ENCODE data around the gene SPATA32. TPM values are rescaled to one million over a fixed set of nuclear protein-coding genes. Genes with fewer than 3 reads are reported as not detected.

Gene SPATA32
- total RNA-seq, 1 experiment from 2014 or later, result 0.85 TPM

DNA sequence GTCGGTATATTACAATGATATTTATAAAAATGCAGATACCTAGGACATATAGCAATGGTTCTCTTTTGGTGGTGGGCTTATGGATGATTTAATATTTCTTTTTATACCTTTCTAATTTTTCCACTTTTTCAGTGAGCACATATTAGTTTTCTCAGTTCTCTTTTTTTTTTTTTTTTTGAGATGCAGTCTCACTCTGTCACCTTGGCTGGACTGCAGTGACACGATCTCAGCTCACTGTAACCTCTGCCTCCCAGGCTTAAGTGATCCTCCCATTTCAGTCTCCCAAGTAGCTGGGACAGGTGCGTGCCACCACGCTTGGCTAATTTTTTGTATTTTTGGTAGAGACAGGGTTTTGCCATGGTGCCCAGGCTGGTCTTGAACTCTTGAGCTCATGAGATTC, 39.8 kb upstream of the SPATA32 start:
- H3K4me3 Mint-ChIP-seq (ENCODE audit: low read depth, unreplicated experiment), result no peak overlapping the region
- peaks cover 43% of the 10 kb centered on the region for H3K36me3 Mint-ChIP-seq (ENCODE audit: insufficient read depth, unreplicated experiment)
- CTCF ChIA-PET, result interaction anchor here (0.6 to 0.7 kb wide), 2 partner anchors 24 to 65 kb away, joined by 3 read pairs; no protein-coding TSS in a partner anchor
- TF ChIP-seq, protein P1, sequence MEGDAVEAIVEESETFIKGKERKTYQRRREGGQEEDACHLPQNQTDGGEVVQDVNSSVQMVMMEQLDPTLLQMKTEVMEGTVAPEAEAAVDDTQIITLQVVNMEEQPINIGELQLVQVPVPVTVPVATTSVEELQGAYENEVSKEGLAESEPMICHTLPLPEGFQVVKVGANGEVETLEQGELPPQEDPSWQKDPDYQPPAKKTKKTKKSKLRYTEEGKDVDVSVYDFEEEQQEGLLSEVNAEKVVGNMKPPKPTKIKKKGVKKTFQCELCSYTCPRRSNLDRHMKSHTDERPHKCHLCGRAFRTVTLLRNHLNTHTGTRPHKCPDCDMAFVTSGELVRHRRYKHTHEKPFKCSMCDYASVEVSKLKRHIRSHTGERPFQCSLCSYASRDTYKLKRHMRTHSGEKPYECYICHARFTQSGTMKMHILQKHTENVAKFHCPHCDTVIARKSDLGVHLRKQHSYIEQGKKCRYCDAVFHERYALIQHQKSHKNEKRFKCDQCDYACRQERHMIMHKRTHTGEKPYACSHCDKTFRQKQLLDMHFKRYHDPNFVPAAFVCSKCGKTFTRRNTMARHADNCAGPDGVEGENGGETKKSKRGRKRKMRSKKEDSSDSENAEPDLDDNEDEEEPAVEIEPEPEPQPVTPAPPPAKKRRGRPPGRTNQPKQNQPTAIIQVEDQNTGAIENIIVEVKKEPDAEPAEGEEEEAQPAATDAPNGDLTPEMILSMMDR (IDR thresholded peaks at IDR 0.05; ENCODE audit: unreplicated experiment), result no peak
- no TSS peak for BruUV-seq (replicated peaks)
- H3K27ac Mint-ChIP-seq (ENCODE audit: unreplicated experiment), result no peak overlapping the region
- H3K9me3 Mint-ChIP-seq (ENCODE audit: low read depth, unreplicated experiment), result no peaks in the 10 kb centered on the region
- H3K4me1 Mint-ChIP-seq (ENCODE audit: low read depth, unreplicated experiment), result peaks cover 66% of the 10 kb centered on the region
- no peak for DNase-seq
- intact Hi-C loops (cut with micrococcal nuclease; ENCODE audit: unreplicated experiment), result no loop called here
- H3K27me3 Mint-ChIP-seq (ENCODE audit: unreplicated experiment), result no peaks in the 10 kb centered on the region

DNA sequence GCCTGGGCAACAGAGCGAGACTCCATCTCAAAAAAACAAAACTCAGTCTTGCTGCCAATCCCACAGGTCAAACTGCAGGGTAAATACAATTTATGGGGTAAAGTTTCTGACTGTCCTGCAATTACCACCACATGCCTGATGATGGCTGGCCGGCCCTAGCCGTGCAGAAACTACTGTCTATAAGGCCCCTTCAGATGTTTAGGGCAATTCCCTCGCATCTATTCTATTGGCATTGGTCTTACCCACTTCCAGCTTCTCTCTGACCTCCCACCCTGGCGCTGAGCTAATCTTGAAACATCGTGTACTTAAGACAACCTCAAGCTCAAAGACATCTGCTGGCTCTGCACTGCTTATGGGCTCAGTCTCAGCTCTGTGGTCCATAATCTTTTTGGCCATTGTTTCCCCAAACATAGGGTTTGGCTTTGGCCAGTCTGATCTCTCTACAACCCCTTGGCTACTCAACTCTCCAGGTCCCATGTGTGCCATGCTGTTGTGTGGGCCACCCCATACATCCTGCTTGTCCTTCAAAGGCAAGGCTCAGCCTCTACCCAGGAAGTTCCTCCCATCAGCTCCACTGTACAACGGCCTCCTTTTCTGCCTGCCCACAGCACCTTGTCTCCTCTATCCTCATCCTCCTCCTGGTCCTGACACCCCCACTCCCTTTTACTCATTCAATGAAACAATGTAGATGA, 38.3 kb upstream of the SPATA32 start:
- intact Hi-C loops (cut with micrococcal nuclease; ENCODE audit: unreplicated experiment), result no loop called here
- no peak overlapping the region for H3K4me3 Mint-ChIP-seq (ENCODE audit: low read depth, unreplicated experiment)
- peaks cover 41% of the 10 kb centered on the region for H3K36me3 Mint-ChIP-seq (ENCODE audit: insufficient read depth, unreplicated experiment)
- BruUV-seq (replicated peaks), result no TSS peak
- CTCF ChIA-PET, result no interaction called here
- no peaks in the 10 kb centered on the region for H3K27me3 Mint-ChIP-seq (ENCODE audit: unreplicated experiment)
- no peak for DNase-seq
- peaks cover 69% of the 10 kb centered on the region for H3K4me1 Mint-ChIP-seq (ENCODE audit: low read depth, unreplicated experiment)
- H3K9me3 Mint-ChIP-seq (ENCODE audit: low read depth, unreplicated experiment), result no peaks in the 10 kb centered on the region
- TF ChIP-seq, protein P1 (IDR thresholded peaks at IDR 0.05; ENCODE audit: unreplicated experiment), result no peak
- no peak overlapping the region for H3K27ac Mint-ChIP-seq (ENCODE audit: unreplicated experiment)

DNA sequence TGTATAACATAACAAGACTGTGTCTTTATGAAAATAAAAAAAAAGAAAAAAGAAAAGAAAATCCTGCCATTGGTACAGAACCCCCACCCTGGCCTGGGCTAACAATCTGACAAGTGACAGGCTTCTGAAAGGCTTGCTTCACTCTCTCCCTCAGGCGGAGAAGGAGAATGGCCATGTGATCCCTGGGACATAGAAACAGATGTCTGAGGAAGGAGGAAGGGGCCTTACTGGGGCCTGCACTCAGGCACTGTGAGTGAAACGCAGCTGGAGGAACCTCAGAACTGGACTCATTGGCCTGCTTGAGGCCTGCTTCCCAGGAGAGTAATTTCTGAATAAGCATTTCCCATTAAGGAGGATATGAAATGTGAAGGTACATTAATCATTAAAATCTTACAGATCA, 37.5 kb upstream of the SPATA32 start:
- Mint-ChIP-seq H3K27ac (ENCODE audit: unreplicated experiment) (no peak overlapping the region), H3K4me3 (ENCODE audit: low read depth, unreplicated experiment) (no peak overlapping the region), H3K4me1 (ENCODE audit: low read depth, unreplicated experiment) (peaks cover 72% of the 10 kb centered on the region), H3K9me3 (ENCODE audit: low read depth, unreplicated experiment) (no peaks in the 10 kb centered on the region), H3K36me3 (ENCODE audit: insufficient read depth, unreplicated experiment) (peaks cover 35% of the 10 kb centered on the region), H3K27me3 (ENCODE audit: unreplicated experiment) (no peaks in the 10 kb centered on the region)
- intact Hi-C loops (cut with micrococcal nuclease; ENCODE audit: unreplicated experiment), result no loop called here
- DNase-seq, result no peak
- BruUV-seq (replicated peaks), result no TSS peak
- CTCF ChIA-PET, result interaction anchor here (0.6 to 1.0 kb wide), 3 partner anchors 22 to 675 kb away, joined by 3 to 4 read pairs (median 3); no protein-coding TSS in a partner anchor
- TF ChIP-seq, protein P1 (IDR thresholded peaks at IDR 0.05; ENCODE audit: unreplicated experiment), result no peak

DNA sequence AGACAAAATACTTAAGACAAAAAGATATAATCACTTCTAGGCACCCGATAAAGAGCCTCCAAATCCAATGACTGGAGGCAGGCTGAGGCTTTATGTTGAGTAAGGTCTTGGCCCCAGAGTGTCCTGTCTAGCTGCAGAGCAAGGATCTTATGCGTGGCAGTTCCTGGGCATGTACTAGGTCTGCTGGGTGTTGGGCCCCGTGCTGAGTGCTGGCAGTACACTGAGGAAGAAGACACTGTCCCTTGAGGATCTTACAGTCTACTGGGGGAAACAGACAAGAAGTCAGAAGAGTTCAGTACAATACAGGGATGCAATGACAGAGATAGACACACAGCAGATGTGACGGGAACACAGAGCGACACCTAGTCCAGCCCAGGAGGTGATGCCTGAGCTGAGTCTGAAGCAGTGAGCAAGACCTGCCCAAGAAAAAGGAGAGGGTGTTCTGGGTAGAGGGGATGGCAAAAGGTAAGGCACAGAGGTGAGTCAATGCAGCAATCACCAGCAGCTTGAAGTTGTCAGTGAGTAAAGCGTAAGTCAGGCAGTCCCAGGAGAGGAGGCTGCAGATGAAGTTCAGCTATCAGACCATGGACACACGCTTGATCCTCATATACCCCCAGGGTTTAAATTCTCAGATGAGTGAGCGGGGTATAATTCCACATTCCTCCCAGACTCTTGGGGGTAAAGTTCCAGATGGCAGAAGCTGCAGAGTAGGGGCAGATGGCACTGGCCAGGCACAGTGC, 36.8 kb upstream of the SPATA32 start:
- Mint-ChIP-seq H3K4me3 (ENCODE audit: low read depth, unreplicated experiment) (no peak overlapping the region), H3K27me3 (ENCODE audit: unreplicated experiment) (no peaks in the 10 kb centered on the region), H3K27ac (ENCODE audit: unreplicated experiment) (peak overlapping the region; percentile 14), H3K9me3 (ENCODE audit: low read depth, unreplicated experiment) (no peaks in the 10 kb centered on the region), H3K4me1 (ENCODE audit: low read depth, unreplicated experiment) (peaks cover 75% of the 10 kb centered on the region), H3K36me3 (ENCODE audit: insufficient read depth, unreplicated experiment) (peaks cover 36% of the 10 kb centered on the region)
- TF ChIP-seq, protein P1 (IDR thresholded peaks at IDR 0.05; ENCODE audit: unreplicated experiment), result no peak
- CTCF ChIA-PET, result interaction anchor here (0.6 to 1.0 kb wide), 3 partner anchors 22 to 674 kb away, joined by 3 to 4 read pairs (median 3); no protein-coding TSS in a partner anchor
- DNase-seq, result no peak
- intact Hi-C loops (cut with micrococcal nuclease; ENCODE audit: unreplicated experiment), result no loop called here
- BruUV-seq (replicated peaks), result no TSS peak

Measured in Calu3 (cell line).